BLaER1 (cell line): ENCODE measurements around the gene ENHO.

ENCODE experiments used
- H3K27ac ChIP-seq: shearing (Covaris generic); formaldehyde crosslinking; 2 replicates; pipeline ENCODE4 v1.8.1; 2022
- H3K27me3 ChIP-seq: shearing (Covaris generic); formaldehyde crosslinking; 2 replicates; pipeline ENCODE4 v1.8.1; 2022
- H3K36me3 ChIP-seq: shearing (Covaris generic); formaldehyde crosslinking; 2 replicates; pipeline ENCODE4 v1.8.1; 2022
- H3K4me1 ChIP-seq: shearing (Covaris generic); formaldehyde crosslinking; 2 replicates; pipeline ENCODE4 v1.8.1; 2022
- H3K4me2 ChIP-seq: shearing (Covaris generic); formaldehyde crosslinking; 2 replicates; pipeline ENCODE4 v1.8.1; 2022
- H3K4me3 ChIP-seq: shearing (Covaris generic); formaldehyde crosslinking; 2 replicates; pipeline ENCODE4 v1.8.1; 2022
- H3K9ac ChIP-seq: shearing (Covaris generic); formaldehyde crosslinking; 2 replicates; pipeline ENCODE4 v1.8.1; 2022
- H3K9me3 ChIP-seq: shearing (Covaris generic); formaldehyde crosslinking; 2 replicates; pipeline ENCODE4 v1.8.1; 2022
- H4K20me1 ChIP-seq: shearing (Covaris generic); formaldehyde crosslinking; 2 replicates; pipeline ENCODE4 v1.8.1; 2022
- Cebpa-rat ChIP-seq: shearing (Covaris generic); IDR thresholded peaks from 2 replicates; pipeline ENCODE4 v1.8.1; 2022

Gene ENHO

GRCh38 chr9:34518896-34519295 is 3.9 kb downstream of the ENHO start:
- Histone ChIP-seq H3K27ac (no peak overlapping the region), H3K4me3 (no peak overlapping the region), H3K4me1 (peaks cover 73% of the 10 kb centered on the region), H3K9me3 (no peaks in the 10 kb centered on the region), H3K4me2 (peak overlapping the region; percentile 77), H3K36me3 (no peaks in the 10 kb centered on the region), H4K20me1 (0 out of 2 replicates have a peak, but pooled peaks cover 13% of the 10 kb centered on the region), H3K27me3 (peaks cover 12% of the 10 kb centered on the region; the same call in 1 of the 2 replicates), H3K9ac (no peak overlapping the region)
- TF ChIP-seq Cebpa-rat: no peak

- Histone ChIP-seq H3K27me3 (peaks cover 12% of the 10 kb centered on the region; the same call in 1 of the 2 replicates), H3K4me3 (0 out of 2 replicates have a peak overlapping the region, but pooled peaks have one; percentile 5), H3K36me3 (no peaks in the 10 kb centered on the region), H4K20me1 (0 out of 2 replicates have a peak, but pooled peaks cover 13% of the 10 kb centered on the region), H3K9me3 (no peaks in the 10 kb centered on the region), H3K9ac (peak overlapping the region; percentile 51), H3K4me1 (peaks cover 73% of the 10 kb centered on the region), H3K4me2 (peak overlapping the region; percentile 77), H3K27ac (peak overlapping the region; percentile 64)
- TF ChIP-seq Cebpa-rat: no peak
Observed at GRCh38 chr9:34518110-34518616, 4.6 kb downstream of the ENHO start.

GRCh38 chr9:34517185-34517584 is 5.6 kb downstream of the ENHO start:
- no peaks in the 10 kb centered on the region for H3K36me3 ChIP-seq
- 0 out of 2 replicates have a peak overlapping the region, but pooled peaks have one; percentile 51 for H3K9ac ChIP-seq
- H3K4me3 ChIP-seq: no peak overlapping the region
- H4K20me1 ChIP-seq: 0 out of 2 replicates have a peak, but pooled peaks cover 10% of the 10 kb centered on the region
- H3K4me1 ChIP-seq: peaks cover 77% of the 10 kb centered on the region
- H3K4me2 ChIP-seq: peak overlapping the region; percentile 77
- H3K9me3 ChIP-seq: no peaks in the 10 kb centered on the region
- H3K27ac ChIP-seq: peak overlapping the region; percentile 64; the same call in 1 of the 2 replicates
- H3K27me3 ChIP-seq: peaks cover 7% of the 10 kb centered on the region; the same call in 1 of the 2 replicates
- TF ChIP-seq Cebpa-rat: no peak

- peaks cover 71% of the 10 kb centered on the region for H3K4me1 ChIP-seq
- H4K20me1 ChIP-seq: no peaks in the 10 kb centered on the region
- H3K36me3 ChIP-seq: no peaks in the 10 kb centered on the region
- no peak overlapping the region for H3K4me3 ChIP-seq
- H3K27me3 ChIP-seq: no peaks in the 10 kb centered on the region
- no peaks in the 10 kb centered on the region for H3K9me3 ChIP-seq
- peak overlapping the region; percentile 27; the same call in 1 of the 2 replicates for H3K4me2 ChIP-seq
- TF ChIP-seq Cebpa-rat: no peak
- H3K9ac ChIP-seq: no peak overlapping the region
- H3K27ac ChIP-seq: no peak overlapping the region
Observed at GRCh38 chr9:34515959-34516358, 6.8 kb downstream of the ENHO start.

GRCh38 chr9:34514816-34515215 is 8.0 kb downstream of the ENHO start:
- peaks cover 69% of the 10 kb centered on the region for H3K4me1 ChIP-seq
- no peaks in the 10 kb centered on the region for H3K9me3 ChIP-seq
- no peaks in the 10 kb centered on the region for H4K20me1 ChIP-seq

GRCh38 chr9:34514401-34514800 is 8.4 kb downstream of the ENHO start:
- no peaks in the 10 kb centered on the region for H3K36me3 ChIP-seq

More at GRCh38 chr9:34514816-34515215, 8.0 kb downstream of the ENHO start:
- TF ChIP-seq Cebpa-rat: no peak
- no peaks in the 10 kb centered on the region for H3K27me3 ChIP-seq
- no peak overlapping the region for H3K9ac ChIP-seq
- no peak overlapping the region; the same call in 1 of the 2 replicates for H3K27ac ChIP-seq
- H3K4me3 ChIP-seq: no peak overlapping the region
- H3K4me2 ChIP-seq: no peak overlapping the region
- H3K36me3 ChIP-seq: no peaks in the 10 kb centered on the region

GRCh38 chr9:34513567-34514214 is 9.1 kb downstream of the ENHO start:
- H3K4me1 ChIP-seq: peaks cover 58% of the 10 kb centered on the region
- H4K20me1 ChIP-seq: no peaks in the 10 kb centered on the region
- H3K9ac ChIP-seq: peak overlapping the region; percentile 39
- H3K27me3 ChIP-seq: no peaks in the 10 kb centered on the region
- H3K27ac ChIP-seq: peak overlapping the region; percentile 43; the same call in 1 of the 2 replicates
- no peak overlapping the region for H3K4me3 ChIP-seq
- TF ChIP-seq Cebpa-rat: no peak
- H3K4me2 ChIP-seq: peak overlapping the region; percentile 62
- no peaks in the 10 kb centered on the region for H3K9me3 ChIP-seq
- H3K36me3 ChIP-seq: no peaks in the 10 kb centered on the region

More at GRCh38 chr9:34514401-34514800, 8.4 kb downstream of the ENHO start:
- no peak overlapping the region; the same call in 1 of the 2 replicates for H3K27ac ChIP-seq
- H3K4me1 ChIP-seq: peaks cover 65% of the 10 kb centered on the region
- peak overlapping the region; percentile 62 for H3K4me2 ChIP-seq
- H3K27me3 ChIP-seq: no peaks in the 10 kb centered on the region
- no peak for TF ChIP-seq Cebpa-rat
- no peak overlapping the region for H3K9ac ChIP-seq
- no peaks in the 10 kb centered on the region for H3K9me3 ChIP-seq
- no peaks in the 10 kb centered on the region for H4K20me1 ChIP-seq
- H3K4me3 ChIP-seq: no peak overlapping the region

- H3K36me3 ChIP-seq: no peaks in the 10 kb centered on the region
- peak overlapping the region; percentile 62 for H3K4me2 ChIP-seq
- no peaks in the 10 kb centered on the region for H3K9me3 ChIP-seq
- no peak overlapping the region for H3K4me3 ChIP-seq
- H3K4me1 ChIP-seq: peaks cover 45% of the 10 kb centered on the region
- no peaks in the 10 kb centered on the region for H3K27me3 ChIP-seq
- peak overlapping the region; percentile 43; the same call in 1 of the 2 replicates for H3K27ac ChIP-seq
- TF ChIP-seq Cebpa-rat: no peak
- no peaks in the 10 kb centered on the region for H4K20me1 ChIP-seq
- H3K9ac ChIP-seq: peak overlapping the region; percentile 39; the same call in 1 of the 2 replicates
Observed at GRCh38 chr9:34512131-34513078, 10.4 kb downstream of the ENHO start.
